Liver (tissue), 9 donors: ENCODE results near the gene ZBTB21. TPM values are rescaled to one million over a fixed set of nuclear protein-coding genes. Genes with fewer than 3 reads are reported as not detected.

Source experiments
- DNase-seq: peaks from one replicate; pipeline ENCODE4 v3.0.0-alpha.2; 2017; ENCODE audit warnings: low spot score
- H3K27ac ChIP-seq, 2 donors: one replicate each; pipeline ENCODE4 v1.7.0; 2013; ENCODE audit warnings: inconsistent platforms in 2 of 2, low read length in 2 of 2, control low read depth in 1 of 2, low read depth in 1 of 2, mild to moderate bottlenecking in 1 of 2
- H3K27me3 ChIP-seq, 4 donors: one replicate each; pipeline versions ENCODE4 v1.6.1 to v1.7.0; 2013; ENCODE audit warnings: low read length in 3 of 4, inconsistent platforms in 1 of 4, mild to moderate bottlenecking in 1 of 4, moderate library complexity in 1 of 4; ENCODE audit not compliant: control insufficient read depth in 4 of 4, insufficient read depth in 4 of 4
- H3K36me3 ChIP-seq, 4 donors: one replicate each; pipeline versions ENCODE4 v1.6.1 to v1.7.0; 2013; ENCODE audit warnings: low read length in 3 of 4, mild to moderate bottlenecking in 3 of 4, low read depth in 1 of 4, moderate library complexity in 1 of 4; ENCODE audit not compliant: control insufficient read depth in 4 of 4, insufficient read depth in 3 of 4
- H3K4me1 ChIP-seq, 4 donors: one replicate each; pipeline versions ENCODE4 v1.6.1 to v1.7.0; 2013; ENCODE audit warnings: low read length in 3 of 4, mild to moderate bottlenecking in 3 of 4, moderate library complexity in 1 of 4; ENCODE audit not compliant: control insufficient read depth in 4 of 4, insufficient read depth in 4 of 4
- H3K4me3 ChIP-seq, 3 donors: one replicate each; pipeline versions ENCODE4 v1.6.1 to v1.7.0; 2013; ENCODE audit warnings: low read length in 3 of 3, control low read depth in 1 of 3, low read depth in 1 of 3, mild to moderate bottlenecking in 1 of 3
- H3K9ac ChIP-seq, 2 donors: one replicate each; pipeline ENCODE4 v1.7.0; 2013; ENCODE audit warnings: low read length in 2 of 2, mild to moderate bottlenecking in 2 of 2, moderate library complexity in 2 of 2, control low read depth in 1 of 2, low read depth in 1 of 2
- H3K9me3 ChIP-seq, 4 donors: one replicate each; pipeline versions ENCODE4 v1.6.1 to v1.7.0; 2013; ENCODE audit warnings: low read length in 3 of 4; ENCODE audit not compliant: control insufficient read depth in 4 of 4
- ATF3 ChIP-seq: IDR thresholded peaks from 2 replicates; pipeline ENCODE4 v1.6.1; 2016; ENCODE audit warnings: antibody characterized with exemption
- CTCF ChIP-seq: fragments of 150-350 bp; IDR thresholded peaks from 2 replicates; pipeline ENCODE4 v1.5.1; 2017; ENCODE audit warnings: improper control_type of control experiment, low read depth, low read length; ENCODE audit not compliant: missing input control
- EGR1 ChIP-seq, 2 donors: IDR thresholded peaks; 2 replicates each; pipeline ENCODE4 v1.6.1; 2016 to 2018; ENCODE audit warnings: antibody characterized with exemption in 2 of 2, low read depth in 2 of 2
- FOXA1 ChIP-seq: IDR thresholded peaks from 2 replicates; pipeline ENCODE4 v1.6.1; 2016; ENCODE audit warnings: antibody characterized with exemption
- FOXA2 ChIP-seq: IDR thresholded peaks from 2 replicates; pipeline ENCODE4 v1.6.1; 2016; ENCODE audit warnings: antibody characterized with exemption
- GABPA ChIP-seq, 2 donors: IDR thresholded peaks in 1 of 2; conservative IDR thresholded peaks in 1 of 2; 2 replicates each; pipeline ENCODE4 v1.6.1; 2016; ENCODE audit warnings: antibody characterized with exemption in 2 of 2, mild to moderate bottlenecking in 1 of 2, moderate library complexity in 1 of 2
- HNF4A ChIP-seq, 2 donors: conservative IDR thresholded peaks; 2 replicates each; pipeline ENCODE4 v1.6.1; 2016; ENCODE audit warnings: antibody characterized with exemption in 2 of 2, mild to moderate bottlenecking in 2 of 2
- HNF4G ChIP-seq: IDR thresholded peaks from 2 replicates; pipeline ENCODE4 v1.6.1; 2016; ENCODE audit warnings: antibody characterized with exemption
- JUND ChIP-seq, 2 donors: IDR thresholded peaks; 2 replicates each; pipeline ENCODE4 v1.6.1; 2016; ENCODE audit warnings: antibody characterized with exemption in 2 of 2
- MAX ChIP-seq: IDR thresholded peaks from 2 replicates; pipeline ENCODE4 v1.6.1; 2016; ENCODE audit warnings: antibody characterized with exemption
- NR2F2 ChIP-seq: IDR thresholded peaks from 2 replicates; pipeline ENCODE4 v1.6.1; 2016; ENCODE audit warnings: antibody characterized with exemption
- RAD21 ChIP-seq, 2 donors: IDR thresholded peaks; 2 replicates each; pipeline ENCODE4 v1.6.1; 2016; ENCODE audit warnings: antibody characterized with exemption in 2 of 2, mild to moderate bottlenecking in 2 of 2
- REST ChIP-seq: IDR thresholded peaks from 2 replicates; pipeline ENCODE4 v1.6.1; 2016; ENCODE audit warnings: antibody characterized with exemption, mild to moderate bottlenecking
- RXRA ChIP-seq, 2 donors: IDR thresholded peaks; 2 replicates each; pipeline ENCODE4 v1.6.1; 2017 to 2018; ENCODE audit warnings: antibody characterized with exemption in 2 of 2, mild to moderate bottlenecking in 1 of 2
- SP1 ChIP-seq: IDR thresholded peaks from 2 replicates; pipeline ENCODE4 v1.6.1; 2018; ENCODE audit warnings: antibody characterized with exemption, mild to moderate bottlenecking
- TAF1 ChIP-seq: conservative IDR thresholded peaks from 2 replicates; pipeline ENCODE4 v1.6.1; 2016; ENCODE audit warnings: antibody characterized with exemption, mild to moderate bottlenecking
- YY1 ChIP-seq: IDR thresholded peaks from 2 replicates; pipeline ENCODE4 v1.6.1; 2016; ENCODE audit warnings: antibody characterized with exemption, mild to moderate bottlenecking
- ZBTB33 ChIP-seq: IDR thresholded peaks from 2 replicates; pipeline ENCODE4 v1.6.1; 2016; ENCODE audit warnings: antibody characterized with exemption
- WGBS: extraction: QIAGEN DNeasy Blood & Tissue Kit; methylation state at CpG from one replicate; pipeline ENCODE4 v1.1.7; 2013; 5-methylcytosine and 5-hydroxymethylcytosine counted together
- polyA plus RNA-seq, 2 donors: library from polyadenylated mRNA; stranded (reverse) in 1 of 2; unstranded in 1 of 2; fragments of 200-250 nt in 1 of 2; fragments of >200 nt in 1 of 2; fragmentation: Nextera tagmentation in 1 of 2; extraction: Ambion mirVana in 1 of 2; gene quantifications; one replicate each; pipeline versions ENCODE4 v1.2.1 to v1.2.3, GENCODE V29; 2013 to 2015
- total RNA-seq, 2 donors: library from RNA; depleted of rRNA; stranded (reverse); fragments of >200 nt; gene quantifications; one replicate each; pipeline ENCODE4 v1.2.3, GENCODE V29; 2014
- donor health status: healthy.
- donor health status: healthy.
- donor health status: healthy.
- donor health status: healthy.
- donor health status: healthy.

Gene ZBTB21
- total and polyA plus RNA-seq, 4 donors, result 3.1 to 14.1 (median 4.0) TPM

- WGBS, result 18% methylated on average over 5 of the region's 5 CpGs
- peaks cover 9 to 24% (median 14%) of the 10 kb centered on the region in 4 donors for H3K4me1 ChIP-seq
- H3K9ac ChIP-seq, result no peak overlapping the region
- no peaks in the 10 kb centered on the region for H3K9me3 ChIP-seq
- peak overlapping the region; percentile 75 to 85 for H3K27ac ChIP-seq
- no peaks in the 10 kb centered on the region for H3K27me3 ChIP-seq
- TF ChIP-seq JUND (IDR thresholded peaks at IDR 0.05), result peak; percentile 74 to 89
- peak; percentile 93 for TF ChIP-seq FOXA1
- TF ChIP-seq EGR1 (IDR thresholded peaks at IDR 0.05; ENCODE audit: low read depth in 2 of 2), result peak; percentile 77 to 95
- TF ChIP-seq RXRA (IDR thresholded peaks at IDR 0.05), result peak; percentile 79 to 97
- peak; percentile 89 for TF ChIP-seq REST
- TF ChIP-seq CTCF, result no peak
- TF ChIP-seq TAF1, result no peak
- TF ChIP-seq ATF3, result peak; percentile 50
- peak; percentile 74 to 91 for TF ChIP-seq HNF4A (conservative IDR thresholded peaks at IDR 0.05)
- peak; percentile 36 for TF ChIP-seq NR2F2
- TF ChIP-seq GABPA (IDR thresholded peaks at IDR 0.05 in 1 of 2, conservative IDR thresholded peaks at IDR 0.05 in 1 of 2), result peak in 1 of 2 donors; percentile 77
- TF ChIP-seq ZBTB33, result peak; percentile 93
- peak; percentile 62 for TF ChIP-seq HNF4G
- peak; percentile 81 for TF ChIP-seq YY1
- TF ChIP-seq FOXA2, result peak; percentile 88
- peak; percentile 94 for TF ChIP-seq SP1
- TF ChIP-seq MAX, result peak; percentile 100
- TF ChIP-seq RAD21 (IDR thresholded peaks at IDR 0.05), result peak; percentile 58 to 60
- no peak for DNase-seq
- no peak overlapping the region for H3K4me3 ChIP-seq
- no peaks in the 10 kb centered on the region for H3K36me3 ChIP-seq
Observed at GRCh38 chr21:42039470-42039901, 29.3 kb upstream of the ZBTB21 start.
